Testis (tissue), 3 donors: ENCODE data around the gene NOC4L. TPM values are rescaled to one million over a fixed set of nuclear protein-coding genes. Genes with fewer than 3 reads are reported as not detected.
"Not testable (repeated sequence)": the region's sequence is repeated elsewhere in the genome, so short reads cannot be mapped to it uniquely, and the experiment has no call there.

Experiments used
- DNase-seq: peaks from one replicate; pipeline ENCODE4 v3.0.0-alpha.2; 2019
- H3K27ac ChIP-seq, 2 donors: fragments of 200-600 bp; sonication (generic); one replicate each; pipeline ENCODE4 v1.5.1; 2019
- H3K27me3 ChIP-seq: fragments of 200-600 bp; sonication (generic); one replicate; pipeline ENCODE4 v1.5.1; 2019
- H3K36me3 ChIP-seq: fragments of 200-600 bp; sonication (generic); one replicate; pipeline ENCODE4 v1.5.1; 2017; ENCODE audit warnings: low read depth; ENCODE audit errors: missing control alignments
- H3K4me1 ChIP-seq: fragments of 200-600 bp; sonication (generic); one replicate; pipeline ENCODE4 v1.5.1; 2019
- H3K4me3 ChIP-seq, 2 donors: fragments of 200-600 bp; sonication (generic); one replicate each; pipeline ENCODE4 v1.5.1; 2017 to 2019
- H3K9me3 ChIP-seq: fragments of 200-600 bp; sonication (generic); one replicate; pipeline ENCODE4 v1.5.1; 2017
- POLR2A ChIP-seq: fragments of 450-650 bp; IDR thresholded peaks from one replicate; pipeline ENCODE4 v1.6.1; 2017; ENCODE audit warnings: antibody characterized with exemption, mild to moderate bottlenecking, moderate library complexity
- WGBS, 2 donors: methylation state at CpG; one replicate each; pipeline ENCODE4 v1.1.5; 2018; 5-methylcytosine and 5-hydroxymethylcytosine counted together
- intact Hi-C: fragments of 100-400 bp; cut with DNase I; formaldehyde crosslinking; loops from one replicate; pipeline ENCODE4 v1.15.1; 2023; ENCODE audit warnings: low total_unique reads
- polyA plus RNA-seq: library from polyadenylated mRNA; stranded (reverse); fragments of 350-450 nt; fragmentation: Illumina TruSeq; extraction: RNeasy Lipid Tissue Mini Kit (QIAGEN cat#74804); gene quantifications from one replicate; pipeline ENCODE4 v1.2.3, GENCODE V29; 2014; ENCODE audit warnings: low read depth, low replicate concordance; ENCODE audit not compliant: insufficient read depth
- total RNA-seq, 2 donors: library from RNA; depleted of rRNA; stranded (reverse); fragments of >200 nt; gene quantifications; one replicate each; pipeline ENCODE4 v1.2.3, GENCODE V29; 2016
- TF ChIP-seq, protein P1 (sequence below), 3 experiments: fragments of 450-650 bp in 2 of 3; fragments of 200-600 bp in 1 of 3; sonication (generic) in 1 of 3; IDR thresholded peaks; one replicate each; pipeline ENCODE4 v1.5.1; 2016 to 2019; ENCODE audit warnings: antibody characterized with exemption in 3 of 3, mild to moderate bottlenecking in 2 of 3, moderate library complexity in 1 of 3

Gene NOC4L
- total and polyA plus RNA-seq, 3 donors from 2014 or later: 64.4 to 67.2 (median 65.2) TPM

- H3K4me3 ChIP-seq: no peak overlapping the region
- WGBS, 2 donors: 91 to 92% methylated on average over 21 to 39 of the region's 39 CpGs
- no peak for TF ChIP-seq POLR2A
- TF ChIP-seq, protein P1, sequence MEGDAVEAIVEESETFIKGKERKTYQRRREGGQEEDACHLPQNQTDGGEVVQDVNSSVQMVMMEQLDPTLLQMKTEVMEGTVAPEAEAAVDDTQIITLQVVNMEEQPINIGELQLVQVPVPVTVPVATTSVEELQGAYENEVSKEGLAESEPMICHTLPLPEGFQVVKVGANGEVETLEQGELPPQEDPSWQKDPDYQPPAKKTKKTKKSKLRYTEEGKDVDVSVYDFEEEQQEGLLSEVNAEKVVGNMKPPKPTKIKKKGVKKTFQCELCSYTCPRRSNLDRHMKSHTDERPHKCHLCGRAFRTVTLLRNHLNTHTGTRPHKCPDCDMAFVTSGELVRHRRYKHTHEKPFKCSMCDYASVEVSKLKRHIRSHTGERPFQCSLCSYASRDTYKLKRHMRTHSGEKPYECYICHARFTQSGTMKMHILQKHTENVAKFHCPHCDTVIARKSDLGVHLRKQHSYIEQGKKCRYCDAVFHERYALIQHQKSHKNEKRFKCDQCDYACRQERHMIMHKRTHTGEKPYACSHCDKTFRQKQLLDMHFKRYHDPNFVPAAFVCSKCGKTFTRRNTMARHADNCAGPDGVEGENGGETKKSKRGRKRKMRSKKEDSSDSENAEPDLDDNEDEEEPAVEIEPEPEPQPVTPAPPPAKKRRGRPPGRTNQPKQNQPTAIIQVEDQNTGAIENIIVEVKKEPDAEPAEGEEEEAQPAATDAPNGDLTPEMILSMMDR (IDR thresholded peaks at IDR 0.05): no peak
- H3K9me3 ChIP-seq: no peaks in the 10 kb centered on the region
- no peak for DNase-seq
- H3K4me1 ChIP-seq: no peaks in the 10 kb centered on the region
- no peaks in the 10 kb centered on the region for H3K27me3 ChIP-seq
- intact Hi-C loops: no loop called here
- H3K27ac ChIP-seq: no peak overlapping the region
- H3K36me3 ChIP-seq: no peaks in the 10 kb centered on the region
Measured at GRCh38 chr12:132132609-132133430, 11.4 kb upstream of the NOC4L start.

DNA sequence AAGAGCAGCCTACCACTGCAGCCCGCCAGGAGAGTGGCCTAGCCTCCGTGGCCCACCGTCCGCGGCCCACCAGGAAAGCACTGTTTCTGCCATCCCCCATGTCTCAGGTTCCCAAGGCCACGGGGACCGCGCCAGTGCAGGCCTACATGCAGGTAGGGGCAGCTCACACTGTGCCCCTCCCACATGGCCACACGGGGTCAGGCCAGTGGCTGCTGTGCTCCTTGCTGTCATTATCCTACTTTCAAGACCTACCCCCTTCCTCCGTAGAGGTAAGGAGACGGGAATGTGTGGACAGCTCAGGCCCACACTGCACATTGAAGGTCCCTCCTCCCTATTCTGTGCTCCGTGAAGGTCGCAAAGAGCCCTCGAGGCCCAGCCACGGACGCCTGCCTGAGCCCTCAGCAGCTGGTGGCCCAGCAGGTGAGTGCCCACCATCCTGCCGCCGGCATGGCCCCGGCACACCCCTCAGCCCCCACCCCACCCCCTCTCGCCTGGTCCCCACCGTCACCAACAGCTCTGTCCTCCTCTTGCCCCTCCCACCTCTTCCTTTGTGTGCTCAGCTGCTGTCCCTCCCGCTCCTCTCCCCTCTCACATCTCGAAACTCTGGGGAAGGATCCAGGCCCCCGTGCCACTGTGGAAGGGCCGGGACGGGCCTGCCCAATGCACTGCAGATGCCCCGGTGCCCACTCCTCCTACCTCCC is 10.2 kb upstream of the NOC4L start:
- no peaks in the 10 kb centered on the region for H3K9me3 ChIP-seq
- H3K27me3 ChIP-seq: no peaks in the 10 kb centered on the region
- H3K4me1 ChIP-seq: no peaks in the 10 kb centered on the region
- H3K27ac ChIP-seq: no peak overlapping the region
- WGBS, 2 donors: 81 to 85% methylated on average over 27 of the region's 27 CpGs
- DNase-seq: no peak
- intact Hi-C loops: no loop called here
- H3K36me3 ChIP-seq: no peaks in the 10 kb centered on the region
- TF ChIP-seq, protein P1 (IDR thresholded peaks at IDR 0.05): no peak
- no peak for TF ChIP-seq POLR2A
- no peak overlapping the region for H3K4me3 ChIP-seq

- H3K4me1 ChIP-seq, H3K27ac ChIP-seq, H3K36me3 ChIP-seq, H3K27me3 ChIP-seq, intact Hi-C loops, H3K4me3 ChIP-seq, DNase-seq, H3K9me3 ChIP-seq: not testable (repeated sequence)
- 90 to 100% methylated on average over 2 to 4 of the region's 39 CpGs for WGBS, 2 donors
Measured at GRCh38 chr12:132134653-132135183, 9.5 kb upstream of the NOC4L start.

DNA sequence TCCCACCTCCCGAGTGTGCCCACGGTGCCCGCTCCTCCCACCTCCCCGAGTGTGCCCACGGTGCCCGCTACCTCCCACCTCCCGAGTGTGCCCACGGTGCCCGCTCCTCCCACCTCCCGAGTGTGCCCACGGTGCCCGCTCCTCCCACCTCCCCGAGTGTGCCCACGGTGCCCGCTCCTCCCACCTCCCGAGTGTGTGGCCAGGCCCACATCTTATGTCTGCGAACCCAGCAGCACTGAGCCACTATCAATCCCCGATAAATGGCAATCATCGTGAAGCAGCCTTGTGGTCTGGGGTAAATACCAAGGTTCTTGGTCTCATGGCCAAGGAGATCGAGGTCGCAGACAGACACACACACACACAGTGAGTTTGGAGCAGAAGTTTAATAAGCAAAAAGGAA is 8.0 kb upstream of the NOC4L start:
- WGBS, 2 donors: 56 to 82% methylated on average over 5 to 13 of the region's 21 CpGs
- intact Hi-C loops, H3K27me3 ChIP-seq, H3K4me3 ChIP-seq, H3K27ac ChIP-seq, H3K9me3 ChIP-seq, H3K4me1 ChIP-seq, DNase-seq, H3K36me3 ChIP-seq: not testable (repeated sequence)

GRCh38 chr12:132137483-132138125 is 6.7 kb upstream of the NOC4L start:
- Histone ChIP-seq H3K27me3 (no peaks in the 10 kb centered on the region), H3K4me3 (no peak overlapping the region), H3K4me1 (peaks cover under 1% of the 10 kb centered on the region), H3K9me3 (no peaks in the 10 kb centered on the region), H3K36me3 (no peaks in the 10 kb centered on the region), H3K27ac (no peak overlapping the region)
- intact Hi-C loops: no loop called here
- no peak for DNase-seq
- WGBS, 2 donors: 76 to 77% methylated on average over 13 of the region's 13 CpGs
- TF ChIP-seq, protein P1 (IDR thresholded peaks at IDR 0.05): no peak
- no peak for TF ChIP-seq POLR2A
